Sigmoid colon (tissue), 4 donors: ENCODE data around the gene PSAP.

ENCODE experiments used
- CTCF ChIP-seq, 4 experiments: fragments of 450-650 bp in 3 of 4; fragments of 200-600 bp in 1 of 4; IDR thresholded peaks; one replicate each; pipeline ENCODE4 v1.5.1; 2016 to 2019; ENCODE audit warnings: antibody characterized with exemption in 4 of 4, mild to moderate bottlenecking in 3 of 4, moderate library complexity in 2 of 4
- EP300 ChIP-seq, 4 donors: sonication (generic); formaldehyde crosslinking; IDR thresholded peaks; one replicate each; pipeline ENCODE4 v1.6.1; 2017; ENCODE audit warnings: antibody characterized with exemption in 4 of 4
- POLR2AphosphoS5 ChIP-seq, 4 donors: sonication (generic); formaldehyde crosslinking; IDR thresholded peaks; one replicate each; pipeline ENCODE4 v1.6.1; 2017; ENCODE audit warnings: antibody characterized with exemption in 4 of 4

DNA sequence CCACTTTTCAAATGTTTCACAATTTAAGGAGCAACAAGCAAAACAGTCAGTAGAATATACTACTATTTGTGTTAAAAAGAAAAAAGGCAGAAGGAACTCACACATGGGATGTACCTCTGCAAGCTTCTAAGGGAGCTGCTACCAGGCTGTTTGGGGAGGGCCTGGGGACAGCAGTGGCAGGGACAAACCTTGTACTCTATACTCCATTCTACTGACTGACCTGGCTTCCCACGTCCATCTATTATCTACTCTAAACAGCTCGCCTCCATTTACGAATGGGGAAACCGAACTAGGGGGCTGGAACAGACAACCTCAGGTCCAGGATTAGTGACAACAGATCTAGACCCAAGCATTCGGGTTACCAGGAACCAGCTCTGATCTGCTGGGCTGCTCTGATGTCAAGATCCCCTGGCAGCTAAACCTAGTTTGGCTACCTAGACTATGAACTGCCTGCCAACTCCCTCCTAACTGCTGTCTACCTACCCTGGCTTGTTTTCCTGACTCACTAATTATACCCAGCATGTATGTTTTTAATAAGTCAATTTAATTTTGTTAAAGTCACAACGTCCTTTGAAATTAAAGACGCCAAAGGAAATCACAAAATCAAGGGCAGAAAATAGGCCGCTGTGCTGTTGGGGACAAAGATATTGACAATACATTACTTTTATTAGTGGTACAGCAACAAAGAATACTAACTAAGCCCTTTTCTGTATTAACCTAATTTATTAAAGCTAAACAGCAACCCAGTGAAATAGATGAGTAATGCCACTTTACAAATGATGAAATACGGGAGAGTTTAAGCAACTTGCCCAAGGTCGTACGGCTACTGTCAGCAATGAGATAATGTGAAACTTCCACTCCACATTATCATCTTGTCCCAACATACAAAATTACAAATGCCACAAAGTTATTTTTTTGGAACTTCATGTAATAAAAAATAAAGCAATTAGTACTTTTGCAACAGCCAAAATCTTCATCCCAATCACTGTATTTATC lies 5.3 kb downstream of the PSAP start:
- TF ChIP-seq CTCF (IDR thresholded peaks at IDR 0.05) = no peak
- no peak for TF ChIP-seq POLR2AphosphoS5 (IDR thresholded peaks at IDR 0.05)
- no peak for TF ChIP-seq EP300 (IDR thresholded peaks at IDR 0.05)
